Iris pigment epithelial cell (primary cell): Measurements from ENCODE around the gene KCNQ1.

Source experiments
- DNase-seq: peaks from one replicate; pipeline ENCODE4 v3.0.0-alpha.2; 2011; ENCODE audit warnings: low read depth

The KCNQ1 gene

GRCh38 chr11:2444821-2445745, at the start of gene KCNQ1:
Gene KCNQ1, plus strand, starts transcription at chr11:2445008. Its CDS starts 91 bp downstream, at chr11:2445099.
- DNase-seq = no peak

GRCh38 chr11:2395211-2395730, 49.5 kb upstream of the KCNQ1 start:
- DNase-seq = no peak

- DNase-seq = no peak
Observed at GRCh38 chr11:2395856-2396255, 49.0 kb upstream of the KCNQ1 start.

GRCh38 chr11:2396471-2396870, 48.3 kb upstream of the KCNQ1 start:
- no peak for DNase-seq

- DNase-seq = no peak
Observed at GRCh38 chr11:2397005-2397404, 47.8 kb upstream of the KCNQ1 start.

GRCh38 chr11:2398664-2399355, 46.0 kb upstream of the KCNQ1 start:
- DNase-seq = no peak

- DNase-seq = peak; percentile 42
Observed at GRCh38 chr11:2399488-2400068, 45.2 kb upstream of the KCNQ1 start.

- DNase-seq = peak; percentile 100
Observed at GRCh38 chr11:2400069-2400761, 44.6 kb upstream of the KCNQ1 start, which contains the start of gene TSSC4. Gene TSSC4, plus strand, starts transcription at chr11:2400750. Its CDS starts 1,884 bp downstream, at chr11:2402634.

GRCh38 chr11:2400762-2401435, 43.9 kb upstream of the KCNQ1 start:
- DNase-seq = no peak

GRCh38 chr11:2401436-2401984, 43.3 kb upstream of the KCNQ1 start:
- DNase-seq = no peak

- DNase-seq = no peak
Observed at GRCh38 chr11:2402106-2402505, 42.7 kb upstream of the KCNQ1 start.

GRCh38 chr11:2402890-2403645, 41.7 kb upstream of the KCNQ1 start:
- DNase-seq = no peak

GRCh38 chr11:2404735-2405196, 40.0 kb upstream of the KCNQ1 start:
- no peak for DNase-seq

- no peak for DNase-seq
Observed at GRCh38 chr11:2406451-2406850, 38.4 kb upstream of the KCNQ1 start.

- DNase-seq = no peak
Observed at GRCh38 chr11:2406878-2407410, 37.9 kb upstream of the KCNQ1 start.

- DNase-seq = no peak
Observed at GRCh38 chr11:2408671-2409070, 36.1 kb upstream of the KCNQ1 start.

GRCh38 chr11:2409126-2409525, 35.7 kb upstream of the KCNQ1 start:
- DNase-seq = no peak

- DNase-seq = no peak
Observed at GRCh38 chr11:2409611-2410468, 35.0 kb upstream of the KCNQ1 start.

GRCh38 chr11:2410616-2411015, 34.2 kb upstream of the KCNQ1 start:
- DNase-seq = no peak
